NCI-H187 treated with DMSO at 0.1 percent for 48 hours (cell line): ENCODE measurements around the gene GDAP2.
"Not testable (repeated sequence)": the region's sequence is repeated elsewhere in the genome, so short reads cannot be mapped to it uniquely, and the experiment has no call there.

Experiments
- DNase-seq: peaks from one replicate; lab custom pipeline; 2025; lab: John Stamatoyannopoulos, UW

Gene GDAP2, protein sequence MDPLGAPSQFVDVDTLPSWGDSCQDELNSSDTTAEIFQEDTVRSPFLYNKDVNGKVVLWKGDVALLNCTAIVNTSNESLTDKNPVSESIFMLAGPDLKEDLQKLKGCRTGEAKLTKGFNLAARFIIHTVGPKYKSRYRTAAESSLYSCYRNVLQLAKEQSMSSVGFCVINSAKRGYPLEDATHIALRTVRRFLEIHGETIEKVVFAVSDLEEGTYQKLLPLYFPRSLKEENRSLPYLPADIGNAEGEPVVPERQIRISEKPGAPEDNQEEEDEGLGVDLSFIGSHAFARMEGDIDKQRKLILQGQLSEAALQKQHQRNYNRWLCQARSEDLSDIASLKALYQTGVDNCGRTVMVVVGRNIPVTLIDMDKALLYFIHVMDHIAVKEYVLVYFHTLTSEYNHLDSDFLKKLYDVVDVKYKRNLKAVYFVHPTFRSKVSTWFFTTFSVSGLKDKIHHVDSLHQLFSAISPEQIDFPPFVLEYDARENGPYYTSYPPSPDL

DNA sequence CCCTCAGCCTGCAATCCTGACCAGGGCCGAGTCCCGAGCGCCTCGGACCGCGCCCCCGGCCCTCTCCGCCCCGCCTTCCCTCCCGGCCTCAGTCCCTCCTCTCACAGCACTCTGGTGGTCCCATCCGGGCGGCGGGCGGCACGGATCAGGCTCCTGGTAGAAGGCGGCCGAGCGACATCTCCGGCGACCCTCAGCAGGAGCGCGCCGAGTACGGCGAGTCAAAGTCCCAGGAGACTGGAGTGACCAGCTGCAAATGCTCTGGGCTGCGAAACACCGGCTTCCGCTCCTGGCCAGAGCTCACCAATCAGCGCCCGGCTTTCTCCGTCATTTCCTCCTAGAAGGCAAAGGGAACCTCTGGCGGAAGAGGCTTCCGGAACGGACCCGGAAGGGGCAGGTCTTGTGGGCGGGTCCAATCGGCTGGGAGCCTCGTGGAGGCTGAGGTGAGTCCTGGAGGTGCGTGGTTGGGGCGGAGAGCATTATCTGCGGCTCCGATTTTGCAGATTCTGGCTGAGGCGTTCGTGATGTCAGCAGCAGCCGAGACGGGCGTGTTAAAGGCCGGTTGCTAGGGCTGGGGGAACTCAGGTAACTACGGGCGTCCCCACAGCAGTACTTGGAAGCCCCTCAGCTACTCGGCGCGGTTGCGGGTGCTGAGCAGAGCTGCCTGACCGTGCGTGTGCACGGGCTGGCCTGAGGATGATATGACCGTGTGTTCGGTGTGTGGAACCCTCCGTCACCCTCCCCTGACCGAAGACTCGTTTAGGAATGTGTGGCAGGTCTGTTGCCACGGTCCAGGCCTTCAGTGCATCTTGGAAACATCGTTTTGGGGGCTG, at the start of gene GDAP2, which contains the start of gene WDR3:
Gene GDAP2 (minus strand): TSS at position 279 of the 830 bp plus-strand sequence. CDS start 9,264 bp downstream, outside the sequence.
Gene WDR3 (plus strand): TSS at position 397 of the 830 bp plus-strand sequence. CDS start 3,581 bp downstream, outside the sequence.
- peak; percentile 95 for DNase-seq

DNA sequence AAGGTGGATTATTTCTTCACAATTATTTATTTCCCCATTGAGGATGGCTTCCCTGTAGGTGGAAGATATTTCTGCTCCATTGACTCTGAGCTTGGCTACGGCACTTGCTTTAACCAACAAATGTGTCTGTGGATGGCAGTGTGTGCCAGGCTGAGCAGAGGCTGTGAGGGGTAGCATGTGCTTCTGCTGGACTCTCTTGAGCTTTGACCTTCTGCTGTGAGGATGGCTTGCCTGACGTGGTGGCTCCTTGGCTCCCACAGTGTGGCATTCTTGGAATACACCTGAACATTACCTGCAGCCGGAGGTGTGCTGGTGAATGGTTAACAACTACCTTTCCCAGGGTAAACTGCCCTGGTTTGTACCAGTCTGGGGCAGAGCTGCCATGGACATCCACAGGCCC, 47.0 kb upstream of the GDAP2 start:
- DNase-seq, result no peak

DNA sequence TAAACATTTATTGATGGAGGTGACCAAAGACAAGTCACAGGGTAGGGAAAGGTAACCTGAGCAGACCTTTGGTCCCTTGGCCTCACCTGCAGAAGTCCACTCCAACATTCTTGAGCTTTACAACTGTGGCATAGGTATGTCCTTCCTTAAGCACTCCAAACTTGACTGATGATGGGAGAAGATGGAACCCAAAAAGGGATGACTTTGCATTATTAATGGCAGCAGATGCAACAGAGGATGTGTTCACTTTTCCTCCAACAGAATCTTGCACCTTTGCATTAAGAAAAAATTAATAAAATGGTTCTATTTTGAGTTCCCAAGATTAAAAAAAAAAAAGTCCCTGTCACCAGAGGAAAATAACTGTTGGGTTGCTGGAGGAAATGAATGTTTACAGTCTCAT, 42.4 kb upstream of the GDAP2 start:
- no peak for DNase-seq

DNA sequence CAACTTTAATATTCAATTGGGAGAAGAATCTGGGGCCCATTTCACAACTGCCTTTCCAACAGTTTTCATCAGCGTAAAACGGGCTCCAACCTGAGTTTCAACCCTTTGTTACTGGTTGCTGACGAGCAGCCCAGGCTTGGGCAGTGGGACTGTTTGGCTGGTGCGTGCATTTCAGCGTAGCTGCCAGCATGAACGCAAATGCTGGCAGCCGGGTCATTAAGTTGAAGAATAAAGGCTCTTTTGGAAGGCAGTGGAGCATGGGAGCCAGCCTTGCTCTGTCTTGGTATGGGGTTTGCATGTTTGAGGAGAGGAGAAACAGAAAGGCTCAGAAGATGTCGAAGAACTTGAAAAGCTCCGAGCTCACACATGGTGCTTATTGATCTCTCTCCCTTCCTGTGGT, 40.8 kb upstream of the GDAP2 start:
- no peak for DNase-seq

DNA sequence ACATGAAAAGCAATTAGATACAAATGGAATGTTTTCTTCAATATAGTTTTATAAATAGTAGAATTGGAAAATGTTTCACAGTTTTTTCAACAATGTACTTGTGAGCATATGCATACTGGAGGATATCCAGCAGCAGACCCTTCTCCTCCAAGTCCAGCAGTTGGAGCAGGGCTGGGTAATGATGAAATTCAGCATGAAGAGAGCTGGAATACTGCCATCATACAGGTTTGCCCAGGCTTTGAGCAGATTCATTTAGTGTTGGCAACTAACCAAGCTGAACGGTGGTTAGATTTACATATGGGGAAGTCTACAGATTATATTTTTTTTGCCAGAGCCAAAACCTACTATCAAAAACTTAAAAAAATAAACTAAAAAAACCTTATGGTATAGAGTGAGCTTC, 38.5 kb upstream of the GDAP2 start:
- no peak for DNase-seq

DNA sequence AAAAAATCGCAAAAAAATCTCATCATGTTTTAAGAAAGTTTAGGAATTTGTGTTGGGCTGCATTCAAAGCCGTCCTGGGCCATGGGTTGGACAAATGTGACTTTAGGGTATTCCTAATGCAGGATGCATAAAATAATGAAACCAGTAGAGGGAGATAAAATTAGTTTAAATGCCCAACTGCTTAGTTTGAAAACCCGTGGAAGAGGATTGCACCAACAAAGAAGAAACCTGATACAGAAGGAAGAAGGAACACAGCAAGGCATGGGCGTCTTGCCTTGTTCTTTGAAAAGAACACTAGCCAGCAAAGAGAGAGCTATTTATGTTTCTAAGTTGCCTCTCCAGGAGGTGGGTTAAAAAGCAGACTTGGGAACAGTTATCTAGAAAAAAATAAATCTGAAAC, 38.1 kb upstream of the GDAP2 start:
- no peak for DNase-seq

DNA sequence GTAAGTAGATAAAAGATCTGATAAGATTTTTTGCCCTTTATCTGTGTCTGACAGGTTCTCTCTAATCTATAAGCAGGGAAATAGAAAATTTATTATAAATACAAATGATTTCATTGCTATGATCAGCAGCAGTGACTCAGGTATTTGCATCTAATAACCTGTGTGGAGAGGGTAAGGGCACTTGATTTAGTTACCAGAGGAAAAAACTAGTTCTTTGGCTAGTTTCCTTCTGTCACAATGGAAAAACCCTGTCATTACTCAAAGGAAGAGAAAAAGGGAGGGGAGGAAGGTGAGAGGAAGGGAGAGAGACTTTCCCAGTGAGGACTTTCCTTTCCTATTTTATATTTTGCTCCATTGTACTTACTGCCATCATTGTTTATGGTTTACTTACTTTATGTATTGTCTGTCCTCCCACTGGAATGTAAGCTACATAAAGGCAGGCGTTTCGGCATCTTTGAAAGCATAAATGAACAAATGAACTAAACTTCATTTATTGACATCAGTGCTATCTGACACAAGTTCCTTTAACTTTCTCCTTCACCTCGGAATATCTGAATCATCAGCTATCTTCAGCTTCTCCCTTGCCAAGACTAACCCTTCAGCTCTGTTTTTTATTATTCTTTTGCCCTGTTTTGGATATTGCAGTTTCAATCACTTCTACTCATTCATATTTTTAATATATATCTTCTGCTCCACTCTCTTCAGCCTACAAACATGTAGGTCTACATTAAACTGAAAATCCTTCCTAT, 35.0 kb upstream of the GDAP2 start:
- DNase-seq, result no peak

DNA sequence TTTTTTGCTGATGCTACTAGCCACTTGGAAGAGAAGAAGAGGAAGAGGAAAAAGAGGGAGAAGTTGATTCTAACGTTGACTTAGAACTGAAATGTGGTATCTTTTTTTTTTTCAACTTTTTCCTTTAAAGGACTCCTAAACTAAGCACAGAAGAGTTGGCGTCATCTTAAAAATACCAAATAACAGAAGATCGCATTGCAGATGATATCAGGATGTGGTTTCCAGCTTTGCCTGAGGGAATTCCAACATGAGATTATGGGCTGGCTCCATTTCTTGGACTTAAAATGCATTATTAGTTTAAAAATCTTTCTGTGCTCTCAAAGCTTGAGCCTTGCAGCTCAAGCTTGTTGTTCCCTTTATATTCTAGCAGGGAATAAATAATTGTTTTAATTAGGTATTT, 29.9 kb upstream of the GDAP2 start:
- DNase-seq, result no peak

DNA sequence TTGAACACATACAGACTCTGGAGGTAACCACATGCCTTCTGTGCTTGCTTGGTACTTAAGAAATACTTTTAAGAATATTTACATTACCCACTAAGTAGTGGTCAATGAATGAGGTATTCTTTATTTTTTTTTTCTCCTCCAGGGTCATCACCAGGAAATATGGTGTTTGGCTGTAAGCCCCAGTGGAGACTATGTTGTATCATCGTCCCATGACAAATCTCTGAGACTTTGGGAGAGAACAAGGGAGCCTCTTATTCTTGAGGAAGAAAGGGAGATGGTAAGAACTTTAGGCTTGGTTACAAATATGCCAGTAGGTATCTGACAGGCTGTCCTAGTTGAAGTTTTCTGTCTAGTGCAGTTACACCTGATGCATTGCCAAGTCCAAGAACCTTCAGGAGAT, 23.0 kb upstream of the GDAP2 start:
- no peak for DNase-seq

DNA sequence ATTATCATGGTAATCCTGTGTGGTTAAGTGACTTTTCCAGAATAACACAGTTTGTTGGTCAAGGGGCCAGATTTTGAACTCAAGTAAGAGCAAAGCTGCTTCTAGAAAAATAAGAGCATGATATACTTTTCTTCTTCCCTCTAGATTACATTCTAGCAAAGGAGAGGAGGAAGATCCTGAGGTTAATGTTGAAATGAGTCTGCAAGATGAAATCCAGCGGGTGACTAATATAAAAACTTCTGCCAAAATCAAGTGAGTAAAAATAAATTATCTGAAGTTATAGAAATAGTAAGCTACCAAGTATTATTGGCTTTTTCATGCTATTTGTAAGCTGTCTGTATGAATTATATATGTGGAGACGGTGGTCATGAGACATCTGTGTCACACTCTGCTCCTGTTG, 12.9 kb upstream of the GDAP2 start:
- DNase-seq, result no peak

DNA sequence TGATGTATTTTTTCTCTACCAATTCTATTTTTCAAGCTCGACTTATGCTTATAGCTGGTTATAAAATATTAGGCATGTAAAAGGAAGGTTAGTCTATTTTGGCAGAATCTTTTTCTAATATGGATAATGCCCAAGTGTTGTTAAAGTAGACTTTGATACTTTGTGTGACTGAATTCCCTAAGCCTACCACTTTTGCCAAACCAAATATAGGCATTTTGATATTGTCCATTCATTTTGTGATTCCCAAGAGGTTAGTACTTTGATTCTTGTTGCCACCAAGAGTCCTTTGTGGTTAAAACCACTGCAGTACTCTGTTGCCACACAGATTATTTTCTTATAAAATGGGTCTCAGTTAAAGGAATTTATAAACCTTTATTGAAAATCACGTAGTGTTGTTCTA, 4.3 kb upstream of the GDAP2 start:
- no peak for DNase-seq

DNA sequence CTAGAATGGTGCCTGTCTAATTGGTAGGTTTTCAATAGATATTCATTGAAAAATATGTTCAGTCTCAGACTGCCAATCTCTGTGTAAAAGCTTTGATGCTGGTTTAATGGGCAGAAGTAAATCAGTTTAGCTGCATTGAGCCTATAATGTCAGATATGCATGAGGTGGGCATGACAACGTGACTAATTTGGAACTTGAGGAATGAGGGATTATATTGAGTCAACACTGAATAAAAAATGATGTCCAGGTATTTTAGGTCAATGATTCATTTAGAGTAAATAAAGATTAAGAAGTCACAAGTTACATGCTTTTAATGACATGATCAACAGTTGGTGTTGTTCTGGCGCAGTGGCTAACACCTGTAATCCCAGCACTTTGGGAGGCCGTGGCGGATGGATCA, 3.2 kb upstream of the GDAP2 start:
- DNase-seq, result no peak

DNA sequence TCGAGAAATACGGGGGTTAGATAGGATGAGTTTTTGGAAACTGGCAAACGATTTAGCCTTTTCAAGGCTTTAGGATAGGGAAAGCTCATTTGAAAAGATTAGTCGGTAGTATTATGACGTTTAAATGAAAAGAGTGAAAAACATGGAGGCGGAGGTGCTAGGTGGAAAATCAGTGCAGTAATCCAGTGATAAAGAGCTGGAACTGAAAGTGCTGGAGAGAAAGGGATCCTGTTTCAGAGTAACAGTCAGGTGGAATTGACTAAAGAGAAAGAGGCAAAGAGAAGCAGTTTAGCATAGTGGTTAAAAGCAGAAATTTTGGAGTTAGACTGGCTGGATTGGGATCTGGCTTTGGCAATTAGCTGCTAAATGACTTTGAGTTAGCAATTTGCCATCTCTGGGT, 1.1 kb upstream of the GDAP2 start:
- DNase-seq, result no peak

DNA sequence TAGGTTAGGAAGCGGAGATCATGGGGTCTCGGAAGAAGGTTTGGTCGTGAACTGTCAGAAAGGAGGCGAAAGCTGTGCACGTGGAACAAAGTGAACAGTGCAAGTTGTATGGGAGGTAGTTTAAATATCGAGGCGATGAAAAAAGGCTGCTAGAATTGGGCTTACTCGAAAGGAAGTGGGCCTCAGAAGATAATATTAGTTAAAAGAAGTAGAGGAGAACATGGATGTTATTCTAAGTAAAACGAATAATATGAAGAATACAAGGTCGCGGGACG, 689 bp upstream of the GDAP2 start:
- no peak for DNase-seq

DNA sequence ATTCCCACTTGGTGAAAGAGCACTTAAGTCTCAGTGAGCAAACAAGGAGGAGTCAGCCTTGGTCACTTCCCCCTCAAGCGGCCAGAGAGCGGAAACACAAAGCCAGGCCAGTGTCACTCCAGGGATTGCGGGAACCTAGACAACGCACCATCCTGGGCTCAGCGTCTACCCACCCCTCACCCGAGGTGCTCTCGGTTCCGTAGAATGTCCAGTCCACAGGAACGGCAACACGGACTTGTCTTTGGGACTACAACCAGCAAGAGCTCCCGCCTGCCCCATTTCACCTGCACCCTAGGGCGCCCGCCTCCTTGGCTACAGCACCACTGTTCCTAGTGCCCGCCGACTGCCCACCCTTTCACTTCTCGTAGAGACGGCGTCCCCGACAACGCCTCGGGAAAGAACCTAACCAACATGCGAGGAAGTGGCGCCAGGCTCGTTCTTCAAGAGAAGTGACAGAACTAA, 509 bp downstream of the GDAP2 start:
- DNase-seq, result peak; percentile 14

DNA sequence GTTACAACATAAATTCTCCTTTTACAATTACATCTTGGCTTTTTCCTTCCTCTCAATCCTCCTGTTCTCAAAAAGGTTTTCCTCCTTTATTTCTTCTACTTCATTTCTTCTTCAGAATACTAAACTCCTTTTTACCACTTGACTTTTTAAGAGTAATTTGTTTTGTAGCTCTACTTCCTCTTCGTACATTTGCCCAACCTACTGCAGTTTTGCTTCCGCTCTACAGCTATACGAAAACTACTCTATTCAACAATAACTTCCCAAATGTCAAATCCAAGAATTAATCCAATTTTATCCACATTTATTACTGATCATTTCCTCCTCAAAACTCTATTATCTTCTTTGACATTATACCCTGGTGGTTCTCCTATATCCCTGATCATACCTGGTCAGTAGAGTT, 3.4 kb downstream of the GDAP2 start:
- no peak for DNase-seq

DNA sequence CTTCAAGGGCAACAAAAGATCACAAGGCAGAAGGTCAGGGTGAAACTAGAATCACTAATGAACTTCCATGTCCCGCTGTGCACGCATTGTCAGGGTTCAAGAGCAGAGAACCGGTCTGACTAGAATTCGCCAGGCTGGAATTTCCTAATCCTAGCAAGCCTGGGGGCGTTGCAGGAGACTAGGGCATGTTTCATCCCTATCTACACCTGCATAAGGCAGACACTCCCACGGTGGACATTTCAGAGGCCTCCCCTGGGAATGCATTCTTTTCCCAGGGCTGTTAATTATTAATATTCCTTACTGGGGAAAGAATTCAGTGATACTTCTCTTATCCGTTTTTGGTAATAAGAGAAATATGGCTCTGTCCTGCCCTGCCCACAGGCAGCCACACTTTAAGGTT, 6.7 kb downstream of the GDAP2 start:
- not testable (repeated sequence) for DNase-seq

DNA sequence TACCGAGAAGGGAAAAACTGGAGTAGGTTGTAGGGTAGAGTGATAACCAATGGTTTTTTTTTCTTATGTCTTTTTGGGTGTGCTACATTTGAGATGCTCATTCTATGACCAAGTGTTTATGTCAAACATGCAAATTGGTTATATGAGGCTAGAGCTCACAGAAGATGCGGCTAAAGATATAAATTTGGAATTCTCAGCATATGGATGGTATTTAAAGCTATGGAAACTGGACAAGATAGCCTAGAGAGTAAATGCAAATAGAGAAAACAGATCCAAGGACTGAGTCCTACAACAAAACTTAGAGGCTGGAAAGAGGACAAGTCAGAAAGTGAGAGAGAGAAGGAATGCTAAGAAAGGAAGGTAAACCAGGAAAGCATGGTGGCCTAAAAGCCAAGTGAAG, 7.4 kb downstream of the GDAP2 start:
- no peak for DNase-seq

DNA sequence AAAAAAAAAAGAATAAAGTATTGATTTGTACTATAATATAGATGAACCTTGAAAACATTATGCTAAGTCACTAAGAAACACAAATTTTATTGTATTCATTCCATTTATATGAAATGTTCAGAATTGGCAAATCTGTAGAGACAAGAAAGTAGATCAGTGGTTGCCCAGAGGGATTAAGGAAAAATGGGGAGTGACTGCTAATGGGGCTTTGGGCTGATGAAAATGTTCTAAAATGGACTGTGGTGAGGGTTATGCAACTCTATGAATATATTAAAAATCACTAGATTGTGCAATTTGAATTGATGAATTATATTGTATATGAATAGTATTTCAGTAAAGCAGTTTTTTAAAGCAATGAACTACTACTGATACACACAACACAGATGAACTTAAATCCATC, 10.0 kb downstream of the GDAP2 start:
- no peak for DNase-seq

DNA sequence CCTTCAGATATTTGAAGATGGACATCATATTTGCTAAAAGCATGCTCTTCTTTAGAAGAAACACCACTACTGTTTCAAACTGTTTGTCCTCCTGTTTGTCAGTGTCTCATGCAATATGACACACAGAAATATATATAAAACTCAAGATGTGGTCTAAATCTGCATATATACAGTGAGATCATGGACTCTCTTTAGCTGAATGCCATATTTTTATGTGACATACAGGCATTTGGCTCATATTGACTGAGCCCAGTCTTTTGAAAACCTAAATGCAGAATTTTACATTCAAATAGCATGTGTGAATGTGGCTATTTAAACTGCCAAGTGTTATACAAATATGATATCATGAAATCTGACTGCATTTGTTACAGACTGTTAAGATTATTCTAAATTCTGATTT, 18.4 kb downstream of the GDAP2 start:
- no peak for DNase-seq

DNA sequence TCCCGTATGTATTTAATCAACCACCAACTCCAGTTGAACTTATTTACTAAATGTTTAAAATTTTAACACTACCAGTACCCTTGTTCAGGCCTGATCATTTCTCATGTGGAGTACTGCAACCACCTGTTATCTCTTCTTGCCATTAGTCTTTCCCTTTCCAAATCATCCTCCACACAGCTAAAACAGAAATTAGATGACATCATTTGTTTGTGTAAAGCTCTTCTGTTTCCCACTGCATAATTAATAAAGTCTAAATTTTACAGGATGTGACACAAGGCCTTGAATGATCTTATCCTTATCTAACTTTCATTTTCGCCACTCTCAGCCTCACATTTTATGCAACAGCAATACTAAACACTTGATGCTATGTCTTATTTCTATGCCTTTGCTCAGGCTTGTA, 24.4 kb downstream of the GDAP2 start:
- no peak for DNase-seq

DNA sequence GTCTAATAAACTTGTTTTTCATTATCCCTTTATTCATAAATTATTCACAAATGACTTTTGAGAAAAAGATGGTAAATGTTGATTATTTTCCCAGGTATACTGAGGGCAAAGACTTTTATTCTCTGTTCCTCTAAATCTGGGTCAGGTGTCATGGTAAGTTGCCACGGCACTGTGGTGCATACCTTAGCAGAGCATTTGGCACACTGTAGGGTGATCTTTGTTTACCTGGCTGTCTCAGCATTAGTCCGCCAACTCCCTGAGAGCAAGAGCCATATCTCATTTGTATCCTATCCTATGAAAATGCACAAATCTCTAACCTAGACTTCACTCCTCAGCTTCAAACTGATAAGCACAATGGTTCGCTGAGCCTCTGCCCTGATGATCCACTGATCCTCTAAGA, 24.9 kb downstream of the GDAP2 start:
- DNase-seq, result no peak

DNA sequence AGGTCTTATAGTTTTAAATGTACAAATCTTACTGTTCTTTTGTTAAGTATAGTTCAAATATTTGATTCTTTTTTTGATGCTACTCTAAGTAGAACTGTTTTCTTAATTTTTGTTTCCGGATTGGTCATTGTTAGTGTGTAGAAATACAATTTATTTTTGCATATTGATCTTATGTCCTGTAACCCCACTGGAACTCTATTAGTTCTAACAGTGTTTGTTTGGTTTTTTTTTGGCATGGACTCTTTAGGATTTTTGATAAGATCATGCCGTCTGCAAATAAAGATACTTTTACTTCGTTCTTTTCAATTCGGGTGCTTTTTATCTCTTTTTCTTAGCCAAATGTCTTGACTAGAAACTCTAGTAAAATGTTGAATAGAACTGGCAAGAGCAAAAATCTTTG, 26.5 kb downstream of the GDAP2 start:
- no peak for DNase-seq
